NAMALWA (cell line): Measurements from ENCODE around the gene LRRC31.

Experiments used
- DNase-seq: peaks from one replicate; pipeline ENCODE4 v3.0.0-alpha.2; 2015; ENCODE audit warnings: low spot score

The LRRC31 gene

DNA sequence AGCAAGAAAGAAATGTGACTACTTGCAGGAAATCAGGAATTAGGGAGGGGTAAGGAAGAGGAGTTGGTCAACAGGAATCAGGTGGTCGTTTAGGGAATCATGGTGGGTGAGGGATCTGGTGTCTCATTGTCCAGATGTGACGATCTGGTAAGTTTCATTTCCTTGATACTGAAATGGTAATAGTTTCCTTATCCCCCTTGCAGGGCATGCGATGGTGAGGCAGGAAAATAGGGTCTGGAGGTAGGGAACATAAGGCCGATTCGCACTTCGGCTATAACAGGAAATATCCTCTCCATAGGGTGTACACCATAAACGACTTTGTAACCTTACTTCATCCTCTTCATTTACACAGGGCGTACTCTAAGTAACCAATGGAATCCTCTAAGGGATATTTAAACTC, 56.5 kb downstream of the LRRC31 start:
- DNase-seq, result peak; percentile 54

DNA sequence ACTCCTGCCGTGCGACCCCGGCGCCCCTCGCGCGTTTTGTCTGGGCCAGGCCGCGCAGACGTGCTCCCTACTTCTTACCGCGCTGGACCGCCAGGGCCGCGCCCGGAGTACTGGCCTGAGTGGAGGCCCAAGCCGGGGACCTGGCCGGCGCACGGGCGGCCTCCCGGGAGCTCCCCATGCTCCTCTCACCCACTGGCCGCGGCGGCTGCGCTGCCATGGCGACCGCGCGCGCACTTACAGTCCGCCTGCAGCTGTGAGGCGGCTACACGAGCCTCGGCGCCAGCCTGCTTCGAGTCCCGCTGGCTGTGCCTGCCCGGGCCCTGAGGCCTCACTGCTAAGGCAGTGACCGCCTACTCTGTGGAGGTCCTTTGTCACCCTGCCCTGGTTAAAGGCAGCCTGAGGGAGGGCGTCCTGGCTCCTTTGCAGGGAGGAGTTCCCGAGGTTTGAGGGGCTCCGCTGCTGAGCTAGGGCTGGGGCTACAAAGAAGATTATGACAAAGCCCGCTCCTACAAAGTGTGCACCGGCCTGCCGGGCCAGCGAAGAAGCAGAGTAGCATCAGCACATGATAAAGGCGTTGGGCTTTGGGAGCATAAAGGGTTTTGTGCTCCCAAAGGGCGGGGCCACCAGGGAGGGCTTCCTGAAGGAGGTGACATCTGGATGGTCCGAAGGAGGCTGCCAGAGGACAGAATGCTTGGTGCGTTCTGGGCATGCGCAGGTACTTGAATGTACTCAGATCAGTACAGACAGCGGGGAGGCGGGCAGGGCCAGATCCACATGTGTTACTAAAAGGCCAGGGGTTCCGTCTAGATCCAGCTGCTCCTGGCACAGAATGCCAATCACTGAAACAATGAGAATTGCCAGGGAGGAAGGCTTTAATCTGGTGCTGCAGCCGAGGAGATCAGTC, 57.2 kb downstream of the LRRC31 start, which contains the start of the genes LRRC34 and LRRIQ4:
Gene LRRC34, minus strand, starts transcription at position 573 of the 904 bp plus-strand sequence. Its CDS starts 356 bp downstream, at position 217.
Gene LRRIQ4, plus strand, starts transcription at position 539 of the 904 bp plus-strand sequence. CDS start 9,052 bp downstream, outside the sequence.
- peak; percentile 86 for DNase-seq

DNA sequence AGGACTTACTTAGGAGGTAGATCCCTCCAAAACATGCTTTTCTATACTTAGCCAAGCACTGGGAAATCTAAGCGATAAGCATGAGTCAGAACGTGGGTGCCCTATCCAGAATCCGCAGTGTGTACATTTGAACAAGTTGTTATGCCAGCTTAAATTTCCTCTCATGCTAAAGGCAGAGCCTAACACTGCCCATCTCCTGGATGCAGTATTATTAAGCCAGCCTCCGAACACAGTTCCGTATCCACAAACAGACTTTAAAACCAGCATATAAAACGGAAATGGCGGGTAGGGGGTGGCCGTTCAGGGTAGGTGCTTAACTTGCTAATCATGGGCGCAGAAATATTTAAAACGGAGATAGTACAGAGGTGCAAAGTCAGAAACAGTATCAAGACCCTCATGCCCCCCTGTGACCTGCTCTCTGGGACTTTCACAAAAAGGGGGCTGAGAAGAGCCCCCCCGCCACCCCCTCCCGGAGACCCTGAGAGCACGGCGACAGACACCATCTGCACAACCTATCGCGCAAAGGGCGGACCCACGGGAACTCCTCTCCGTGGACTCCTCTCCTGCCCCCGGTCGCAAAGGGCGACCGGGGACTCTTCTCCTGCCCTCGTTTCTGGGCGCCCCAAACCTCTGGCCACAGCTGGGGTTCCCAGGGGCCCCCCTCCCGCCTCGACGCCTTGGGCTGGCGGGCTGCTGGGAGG, 58.0 kb downstream of the LRRC31 start:
- peak; percentile 72 for DNase-seq

DNA sequence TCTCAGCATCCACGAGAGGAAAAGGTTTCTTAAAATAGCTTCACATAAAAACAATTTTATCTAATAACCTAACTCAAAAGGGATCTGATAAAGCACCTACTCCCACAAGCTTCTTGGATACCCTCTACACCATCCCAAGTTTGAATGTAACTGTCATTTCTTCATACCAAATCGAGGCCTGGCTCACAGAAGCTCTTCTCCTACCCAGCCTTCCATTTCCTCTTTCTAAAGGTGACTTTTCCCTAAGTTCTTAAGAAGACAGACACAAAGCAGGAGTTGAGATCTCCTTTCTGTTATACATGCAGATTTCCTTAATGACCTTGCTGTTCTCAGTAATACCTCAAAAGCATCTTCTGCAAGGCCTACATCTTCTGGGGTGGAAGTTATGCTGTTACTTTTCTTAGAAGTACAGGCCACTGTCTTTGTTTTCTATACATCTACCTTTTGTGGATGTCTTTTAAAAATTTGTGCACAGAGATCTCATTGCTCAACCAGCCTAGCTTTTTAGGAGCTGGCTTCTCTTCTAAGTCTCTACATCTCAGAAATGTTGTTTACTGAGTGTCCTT, 60.4 kb downstream of the LRRC31 start:
- no peak for DNase-seq

DNA sequence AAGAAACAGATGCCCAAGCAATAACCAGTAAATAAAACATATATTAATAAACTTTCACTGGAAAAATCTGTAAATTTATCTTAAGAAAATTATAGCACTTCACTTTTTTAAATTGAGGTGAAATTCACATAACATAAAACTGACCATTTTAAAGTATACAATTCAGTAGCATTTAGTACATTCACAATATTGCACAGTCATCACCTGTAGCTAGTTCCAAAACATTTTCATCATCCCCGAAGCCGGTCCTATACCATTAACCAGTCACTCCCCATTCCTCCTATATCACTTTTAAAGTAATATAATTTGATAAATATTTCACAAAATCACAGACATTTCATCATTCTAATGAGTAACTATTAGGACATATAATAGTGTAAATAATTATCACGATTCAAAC, 65.1 kb downstream of the LRRC31 start:
- no peak for DNase-seq

DNA sequence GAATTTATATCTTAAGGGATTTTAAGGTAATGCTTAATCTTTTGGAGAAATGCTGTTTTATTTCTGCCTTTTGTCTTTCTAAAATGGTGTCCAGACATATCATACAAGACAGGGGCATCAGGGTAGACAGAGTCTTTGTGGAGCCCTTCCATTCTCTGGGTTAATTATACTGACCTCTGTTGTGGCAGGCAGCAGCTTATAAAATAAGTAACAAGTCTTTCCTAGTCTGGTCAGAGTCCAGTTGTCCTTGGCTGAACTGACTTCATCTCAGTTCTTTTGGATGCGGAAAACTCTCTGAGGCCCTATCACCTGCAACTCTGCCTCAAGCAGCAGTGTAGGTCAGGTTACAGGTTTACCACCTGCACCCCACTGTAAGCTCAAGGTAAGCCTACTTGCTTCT, 77.4 kb downstream of the LRRC31 start:
- DNase-seq, result no peak

DNA sequence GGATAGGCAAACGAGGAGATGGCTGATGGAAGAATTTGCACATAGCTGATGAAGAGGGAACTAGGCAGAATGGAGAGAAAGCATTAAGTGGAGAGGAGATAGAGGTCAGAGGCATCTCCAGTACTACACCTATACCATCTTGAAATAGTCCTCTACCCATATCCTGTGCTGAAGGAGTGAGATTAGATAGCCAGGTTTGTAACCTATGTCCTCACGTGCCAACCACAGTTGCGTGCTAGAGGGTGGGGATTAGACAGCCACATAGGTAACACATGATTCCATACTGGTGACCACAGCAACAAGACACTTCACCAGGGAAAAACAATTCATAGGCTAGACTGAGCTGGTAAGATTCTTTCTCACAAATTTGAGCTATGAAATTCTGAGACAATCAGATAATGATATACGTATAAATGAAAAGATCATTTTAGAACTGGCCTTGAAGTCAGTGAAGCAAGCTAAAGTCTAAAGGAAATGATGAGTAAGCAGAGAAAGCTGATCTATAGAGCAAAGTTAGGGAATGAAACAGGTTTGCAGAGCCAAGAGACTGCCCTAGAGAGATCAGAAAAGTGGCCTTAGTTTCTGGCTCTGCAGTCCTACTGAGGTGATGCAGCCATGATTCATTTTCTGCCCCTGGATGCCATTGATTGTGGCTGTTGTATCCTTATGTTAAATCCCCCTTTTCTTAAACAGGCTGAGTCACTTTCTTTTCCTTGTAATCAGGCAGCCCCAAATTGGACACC, 78.9 kb downstream of the LRRC31 start:
- no peak for DNase-seq

DNA sequence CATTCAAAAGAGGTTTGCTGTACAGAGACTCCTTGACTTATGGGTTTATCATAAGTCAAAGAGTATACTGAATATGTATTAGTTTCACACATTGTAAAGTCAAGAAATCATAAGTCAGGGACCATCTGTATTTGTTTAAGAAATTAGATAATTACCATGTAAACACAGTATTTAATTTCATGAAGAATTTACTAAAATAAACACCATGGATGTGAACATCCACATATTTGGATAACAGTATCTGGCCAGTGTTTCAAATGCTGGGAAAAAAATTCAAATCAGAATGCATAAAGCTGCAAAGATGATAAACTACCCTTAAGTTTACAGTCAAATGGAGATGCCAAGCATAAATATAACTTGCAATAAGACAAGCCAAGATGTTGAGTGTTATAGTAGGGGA, 79.5 kb downstream of the LRRC31 start:
- DNase-seq, result no peak
